NOMO-1 treated with dmso at 0.1 percent for 144 hours (cell line): Measurements from ENCODE around the gene AARSD1.
"Not testable (repeated sequence)": the region's sequence is repeated elsewhere in the genome, so short reads cannot be mapped to it uniquely, and the experiment has no call there.

ENCODE experiments used
- DNase-seq: peaks from one replicate; lab custom pipeline; 2025; ENCODE audit not compliant: unreplicated experiment; lab: John Stamatoyannopoulos, UW

Gene AARSD1

GRCh38 chr17:42920922-42921321 lies 43.3 kb downstream of the AARSD1 start:
- no peak for DNase-seq

GRCh38 chr17:42920106-42920900 lies 44.0 kb downstream of the AARSD1 start:
- no peak for DNase-seq

- not testable (repeated sequence) for DNase-seq
These were observed 44.7 kb downstream of the AARSD1 start for GRCh38 chr17:42919522-42920077.

- no peak for DNase-seq
These were observed 45.2 kb downstream of the AARSD1 start for GRCh38 chr17:42918902-42919521.

GRCh38 chr17:42917236-42917603 lies 47.0 kb downstream of the AARSD1 start:
- DNase-seq = no peak

- not testable (repeated sequence) for DNase-seq
These were observed 47.6 kb downstream of the AARSD1 start for GRCh38 chr17:42916388-42917235.

- not testable (repeated sequence) for DNase-seq
These were observed 49.0 kb downstream of the AARSD1 start for GRCh38 chr17:42915288-42915687.

- DNase-seq = no peak
These were observed 50.2 kb downstream of the AARSD1 start for GRCh38 chr17:42913981-42914617.

GRCh38 chr17:42913522-42913921 lies 50.7 kb downstream of the AARSD1 start:
- no peak for DNase-seq

- DNase-seq = no peak
These were observed 55.2 kb downstream of the AARSD1 start for GRCh38 chr17:42908872-42909700.

GRCh38 chr17:42906772-42907446 lies 57.3 kb downstream of the AARSD1 start:
- no peak for DNase-seq

- no peak for DNase-seq
These were observed 60.2 kb downstream of the AARSD1 start for GRCh38 chr17:42904110-42904469.

GRCh38 chr17:42901535-42902229 lies 62.6 kb downstream of the AARSD1 start:
- no peak for DNase-seq
